ENCODE data around the gene RGS7BP. TPM values are rescaled to one million over a fixed set of nuclear protein-coding genes. Genes with fewer than 3 reads are reported as not detected.

The RGS7BP gene
- total RNA-seq, 1 experiment from 2014 or later = not detected

- Histone ChIP-seq H3K36me3 (ENCODE audit: control insufficient read depth in 1 of 2, insufficient read depth in 2 of 2, low read length in 2 of 2) (no peaks in the 10 kb centered on the region), H2AFZ (ENCODE audit: low read depth, low read length, poor library complexity, severe bottlenecking) (no peak overlapping the region), H3K9me2 (ENCODE audit: insufficient read depth) (no peaks in the 10 kb centered on the region), H3K27ac (ENCODE audit: low read depth, low read length) (no peak overlapping the region), H3K4me1 (ENCODE audit: control insufficient read depth in 1 of 2, insufficient read depth in 2 of 2, low read length in 2 of 2) (no peaks in the 10 kb centered on the region), H4K20me1 (ENCODE audit: insufficient read depth) (no peaks in the 10 kb centered on the region), H3K4me3 (replicated peaks in 1 of 2; ENCODE audit: low read depth in 1 of 2, low read length in 2 of 2) (no peak overlapping the region), H3K9me3 (ENCODE audit: control insufficient read depth in 1 of 2, insufficient read depth in 1 of 2, low read depth in 1 of 2, low read length in 2 of 2) (no peaks in the 10 kb centered on the region), H3K4me2 (ENCODE audit: low read length) (no peak overlapping the region), H3K79me2 (ENCODE audit: insufficient read depth, low read length) (no peaks in the 10 kb centered on the region), H3K9ac (ENCODE audit: low read length) (no peak overlapping the region), H3K27me3 (ENCODE audit: insufficient read depth, low read length) (no peaks in the 10 kb centered on the region)
- intact Hi-C loops (cut with micrococcal nuclease) = no loop called here
- BruUV-seq (replicated peaks) = no TSS peak
- RAD21 ChIA-PET (ENCODE audit: low non-redundant PET in 1 of 2, low total read pairs in 2 of 2, uncharacterized antibody in 2 of 2, unreplicated experiment in 2 of 2) = no interaction called here
- ATAC-seq (no peak), DNase-seq (ENCODE audit: low read depth, low spot score) (no peak)
- POLR2A ChIA-PET = no interaction called here
- TF ChIP-seq SIN3A (IDR thresholded peaks at IDR 0.05; ENCODE audit: low read depth) (no peak), EZH2 (IDR thresholded peaks at IDR 0.05) (no peak), CEBPB (IDR thresholded peaks at IDR 0.05; ENCODE audit: low read depth) (no peak), POLR2A (IDR thresholded peaks at IDR 0.05; ENCODE audit: borderline replicate concordance, extremely low read depth, insufficient read depth, insufficient read length) (no peak)
- CTCF ChIA-PET = no interaction called here
These were observed 149.8 kb downstream of the RGS7BP start for GRCh38 chr5:64655596-64655995.

GRCh38 chr5:64659289-64659688 is 153.5 kb downstream of the RGS7BP start:
- no peak overlapping the region for H3K27ac ChIP-seq (ENCODE audit: low read depth, low read length)
- no peak for ATAC-seq
- no peaks in the 10 kb centered on the region for H3K27me3 ChIP-seq (ENCODE audit: insufficient read depth, low read length)
- H3K9me2 ChIP-seq (ENCODE audit: insufficient read depth) = 0 out of 2 replicates have a peak, but pooled peaks cover 2% of the 10 kb centered on the region
- no peak for DNase-seq (ENCODE audit: low read depth, low spot score)
- ChIA-PET CTCF (interaction anchor here (0.6 to 1.2 kb wide), 3 partner anchors 11 to 488 kb away, joined by 3 to 6 read pairs (median 4); no protein-coding TSS in a partner anchor), RAD21 (ENCODE audit: low non-redundant PET in 1 of 2, low total read pairs in 2 of 2, uncharacterized antibody in 2 of 2, unreplicated experiment in 2 of 2) (interaction anchor here in 1 of 2 experiments (0.7 kb wide), 1 partner anchor 430 kb away, joined by 4 read pairs; no protein-coding TSS in a partner anchor), POLR2A (interaction anchor here (0.6 to 0.7 kb wide), 2 partner anchors 395 to 598 kb away, joined by 3 to 4 read pairs; no protein-coding TSS in a partner anchor)
- no peak overlapping the region for H3K4me3 ChIP-seq (replicated peaks in 1 of 2; ENCODE audit: low read depth in 1 of 2, low read length in 2 of 2)
- no peaks in the 10 kb centered on the region for H4K20me1 ChIP-seq (ENCODE audit: insufficient read depth)
- no peak overlapping the region for H3K4me2 ChIP-seq (ENCODE audit: low read length)
- no peaks in the 10 kb centered on the region for H3K36me3 ChIP-seq (ENCODE audit: control insufficient read depth in 1 of 2, insufficient read depth in 2 of 2, low read length in 2 of 2)
- H2AFZ ChIP-seq (ENCODE audit: low read depth, low read length, poor library complexity, severe bottlenecking) = no peak overlapping the region
- H3K9me3 ChIP-seq (ENCODE audit: control insufficient read depth in 1 of 2, insufficient read depth in 1 of 2, low read depth in 1 of 2, low read length in 2 of 2) = no peaks in the 10 kb centered on the region
- H3K4me1 ChIP-seq (ENCODE audit: control insufficient read depth in 1 of 2, insufficient read depth in 2 of 2, low read length in 2 of 2) = peaks cover 3 to 14% of the 10 kb centered on the region in 2 experiments; a peak in 3 of 4 replicates
- H3K9ac ChIP-seq (ENCODE audit: low read length) = no peak overlapping the region
- no peaks in the 10 kb centered on the region for H3K79me2 ChIP-seq (ENCODE audit: insufficient read depth, low read length)
- BruUV-seq (replicated peaks) = no TSS peak
- intact Hi-C loops (cut with micrococcal nuclease) = no loop called here
- no peak for TF ChIP-seq TCF7L2 (IDR thresholded peaks at IDR 0.05; ENCODE audit: borderline replicate concordance, extremely low read depth, insufficient read depth, insufficient read length)
- no peak for TF ChIP-seq CTCF (IDR thresholded peaks at IDR 0.05 in 2 of 3, conservative IDR thresholded peaks at IDR 0.05 in 1 of 3; ENCODE audit: borderline replicate concordance in 1 of 3, insufficient read depth in 1 of 3, low read depth in 2 of 3, low read length in 2 of 3)
- no peak for TF ChIP-seq EZH2 (IDR thresholded peaks at IDR 0.05)
- no peak for TF ChIP-seq MAX (IDR thresholded peaks at IDR 0.05)
- no peak for TF ChIP-seq ZNF274 (IDR thresholded peaks at IDR 0.05; ENCODE audit: low read depth, low read length)
- no peak for TF ChIP-seq ZBTB33 (IDR thresholded peaks at IDR 0.05; ENCODE audit: extremely low read depth, insufficient replicate concordance, low read length)
- TF ChIP-seq JUND (IDR thresholded peaks at IDR 0.05) = no peak
- no peak for TF ChIP-seq YY1 (IDR thresholded peaks at IDR 0.05; ENCODE audit: extremely low read depth, insufficient replicate concordance, low read depth, low read length)
- TF ChIP-seq ZFX (IDR thresholded peaks at IDR 0.05) = no peak
